Measurements from ENCODE around the gene ASAH2. TPM values are rescaled to one million over a fixed set of nuclear protein-coding genes. Genes with fewer than 3 reads are reported as not detected.

The ASAH2 gene
- total RNA-seq, 1 experiment from 2014 or later: 0.46 TPM

Other genes with a start within 250 kb of the ASAH2 start
- 18.6 and 21.0 TPM in 2 replicates for gene WASHC2A, start 183.6 kb downstream of the ASAH2 start, total RNA-seq (2014; rRNA removed; shearing (Covaris generic))

All from Daoy (cell line).